ENCODE results near the gene GOSR2. TPM values are rescaled to one million over a fixed set of nuclear protein-coding genes. Genes with fewer than 3 reads are reported as not detected.

GOSR2 gene
- total and polyA plus RNA-seq, 2 of the 13 experiments (the other 11 are each of a cell fraction or from before 2014, with no cell fraction given) = 61.5 to 63.9 TPM

- TF ChIP-seq, protein P1, sequence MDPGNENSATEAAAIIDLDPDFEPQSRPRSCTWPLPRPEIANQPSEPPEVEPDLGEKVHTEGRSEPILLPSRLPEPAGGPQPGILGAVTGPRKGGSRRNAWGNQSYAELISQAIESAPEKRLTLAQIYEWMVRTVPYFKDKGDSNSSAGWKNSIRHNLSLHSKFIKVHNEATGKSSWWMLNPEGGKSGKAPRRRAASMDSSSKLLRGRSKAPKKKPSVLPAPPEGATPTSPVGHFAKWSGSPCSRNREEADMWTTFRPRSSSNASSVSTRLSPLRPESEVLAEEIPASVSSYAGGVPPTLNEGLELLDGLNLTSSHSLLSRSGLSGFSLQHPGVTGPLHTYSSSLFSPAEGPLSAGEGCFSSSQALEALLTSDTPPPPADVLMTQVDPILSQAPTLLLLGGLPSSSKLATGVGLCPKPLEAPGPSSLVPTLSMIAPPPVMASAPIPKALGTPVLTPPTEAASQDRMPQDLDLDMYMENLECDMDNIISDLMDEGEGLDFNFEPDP (CRISPR knock-in tag; conservative IDR thresholded peaks at IDR 0.05) = no peak
- no peak for TF ChIP-seq TFAP4 (IDR thresholded peaks at IDR 0.05; ENCODE audit: borderline replicate concordance, low read depth)
- TF ChIP-seq HDAC2 (CRISPR knock-in tag; IDR thresholded peaks at IDR 0.05) = no peak
- TF ChIP-seq POLR2AphosphoS2 (IDR thresholded peaks at IDR 0.05; ENCODE audit: low read depth, low read length) = no peak
- no peak for TF ChIP-seq ZNF484 (CRISPR knock-in tag; IDR thresholded peaks at IDR 0.05; ENCODE audit: borderline replicate concordance, low read depth)
- TF ChIP-seq, protein P2, sequence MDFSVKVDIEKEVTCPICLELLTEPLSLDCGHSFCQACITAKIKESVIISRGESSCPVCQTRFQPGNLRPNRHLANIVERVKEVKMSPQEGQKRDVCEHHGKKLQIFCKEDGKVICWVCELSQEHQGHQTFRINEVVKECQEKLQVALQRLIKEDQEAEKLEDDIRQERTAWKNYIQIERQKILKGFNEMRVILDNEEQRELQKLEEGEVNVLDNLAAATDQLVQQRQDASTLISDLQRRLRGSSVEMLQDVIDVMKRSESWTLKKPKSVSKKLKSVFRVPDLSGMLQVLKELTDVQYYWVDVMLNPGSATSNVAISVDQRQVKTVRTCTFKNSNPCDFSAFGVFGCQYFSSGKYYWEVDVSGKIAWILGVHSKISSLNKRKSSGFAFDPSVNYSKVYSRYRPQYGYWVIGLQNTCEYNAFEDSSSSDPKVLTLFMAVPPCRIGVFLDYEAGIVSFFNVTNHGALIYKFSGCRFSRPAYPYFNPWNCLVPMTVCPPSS (IDR thresholded peaks at IDR 0.05) = no peak
- TF ChIP-seq ZNF12 (CRISPR knock-in tag; IDR thresholded peaks at IDR 0.05) = no peak
- TF ChIP-seq ATF7-NPFF (CRISPR knock-in tag; IDR thresholded peaks at IDR 0.05; ENCODE audit: low read depth) = no peak
- TF ChIP-seq MTA1 (CRISPR knock-in tag; IDR thresholded peaks at IDR 0.05; ENCODE audit: borderline replicate concordance) = no peak
- no peak for TF ChIP-seq DNMT3B (CRISPR knock-in tag; conservative IDR thresholded peaks at IDR 0.05)
- TF ChIP-seq ZNF552 (CRISPR knock-in tag; IDR thresholded peaks at IDR 0.05; ENCODE audit: borderline replicate concordance) = no peak
- no peak for TF ChIP-seq ZNF260 (CRISPR knock-in tag; IDR thresholded peaks at IDR 0.05; ENCODE audit: borderline replicate concordance, low read depth)
- TF ChIP-seq REST (IDR thresholded peaks at IDR 0.05; ENCODE audit: borderline replicate concordance in 1 of 2, low read depth in 1 of 2, low read length in 2 of 2) = peak; percentile 50 to 90
- TF ChIP-seq RAD51 (IDR thresholded peaks at IDR 0.05; ENCODE audit: borderline replicate concordance) = no peak
- no peak for TF ChIP-seq ZNF709 (CRISPR knock-in tag; IDR thresholded peaks at IDR 0.05)
- no peak for TF ChIP-seq ONECUT2 (CRISPR knock-in tag; IDR thresholded peaks at IDR 0.05)
- TF ChIP-seq, protein P3, sequence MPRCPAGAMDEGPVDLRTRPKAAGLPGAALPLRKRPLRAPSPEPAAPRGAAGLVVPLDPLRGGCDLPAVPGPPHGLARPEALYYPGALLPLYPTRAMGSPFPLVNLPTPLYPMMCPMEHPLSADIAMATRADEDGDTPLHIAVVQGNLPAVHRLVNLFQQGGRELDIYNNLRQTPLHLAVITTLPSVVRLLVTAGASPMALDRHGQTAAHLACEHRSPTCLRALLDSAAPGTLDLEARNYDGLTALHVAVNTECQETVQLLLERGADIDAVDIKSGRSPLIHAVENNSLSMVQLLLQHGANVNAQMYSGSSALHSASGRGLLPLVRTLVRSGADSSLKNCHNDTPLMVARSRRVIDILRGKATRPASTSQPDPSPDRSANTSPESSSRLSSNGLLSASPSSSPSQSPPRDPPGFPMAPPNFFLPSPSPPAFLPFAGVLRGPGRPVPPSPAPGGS (CRISPR knock-in tag; IDR thresholded peaks at IDR 0.05) = 0 out of 2 replicates have a peak, but pooled peaks have one; percentile 52
- no peak for TF ChIP-seq THYN1 (CRISPR knock-in tag; IDR thresholded peaks at IDR 0.05; ENCODE audit: borderline replicate concordance, low read depth)
Observed at GRCh38 chr17:46983782-46984181, 60.8 kb downstream of the GOSR2 start (continued).

All from HepG2 (cell line).